GM19467 (cell line): ENCODE data around the gene SYNJ2BP.

Source experiments
- ATAC-seq: cut with Tn5 transposase; IDR thresholded peaks from one replicate; pipeline ENCODE4 v1.9.1; 2021; ENCODE audit warnings: mild to moderate bottlenecking, moderate library complexity; ENCODE audit not compliant: unreplicated experiment

SYNJ2BP gene

DNA sequence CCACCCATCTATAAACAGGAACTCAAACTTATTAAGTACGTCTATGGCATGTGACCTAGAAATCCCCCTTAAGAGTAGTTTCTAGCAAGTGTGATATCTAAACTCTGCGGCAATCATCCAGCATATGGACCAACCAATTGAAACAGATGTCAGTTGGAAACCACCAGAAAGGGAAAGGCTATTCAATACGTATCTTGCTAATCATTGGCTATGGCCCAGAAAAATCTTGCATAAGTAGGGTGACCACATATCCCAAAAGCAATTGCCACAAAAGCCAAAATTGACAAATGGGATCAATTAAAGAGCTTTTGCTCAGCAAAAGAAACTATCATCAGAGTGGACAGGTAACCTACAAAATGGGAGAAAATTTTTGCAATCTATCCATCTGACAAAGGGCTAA is 24.2 kb downstream of the SYNJ2BP start:
- ATAC-seq, result no peak

DNA sequence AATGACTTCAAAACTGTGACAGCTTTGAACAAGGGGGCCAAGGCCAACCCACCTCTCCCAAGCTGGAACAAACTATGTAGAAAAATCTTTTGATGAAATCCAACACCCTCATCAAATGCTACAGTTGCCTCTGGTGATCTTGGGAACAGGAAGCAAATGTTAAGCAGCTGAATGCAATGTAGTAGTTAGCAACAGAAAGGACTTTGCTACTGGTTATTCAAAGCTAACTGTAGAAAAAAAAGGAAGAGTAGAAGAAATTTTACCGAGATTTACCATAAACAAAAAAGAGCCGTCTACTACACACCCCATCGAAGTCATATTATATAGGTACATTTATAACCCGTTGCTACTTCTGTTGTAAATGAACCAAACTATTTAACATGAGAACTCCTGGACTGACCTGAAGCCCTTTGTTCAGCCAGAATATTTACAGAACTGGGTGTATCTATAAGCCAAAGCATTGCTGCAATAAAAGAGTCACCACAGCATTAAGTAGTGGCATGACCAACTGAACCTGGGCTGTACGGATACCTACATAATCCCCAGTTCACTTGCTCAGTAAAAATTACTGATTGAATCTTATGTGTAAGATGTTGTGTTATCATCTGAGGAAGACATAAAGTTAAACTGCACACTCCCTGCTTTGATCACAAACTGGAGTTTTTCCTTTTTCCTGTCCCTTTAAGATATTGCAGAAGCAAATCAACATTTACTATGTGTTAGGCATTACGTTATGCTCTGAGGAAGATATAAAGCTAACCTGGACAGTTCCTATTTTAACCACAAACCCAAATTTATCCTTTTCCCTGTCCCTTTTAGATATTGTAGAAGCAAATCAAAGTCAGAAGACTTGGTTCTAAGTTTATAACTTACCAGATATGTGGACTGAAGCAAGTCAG is 25.1 kb downstream of the SYNJ2BP start:
- no peak for ATAC-seq

DNA sequence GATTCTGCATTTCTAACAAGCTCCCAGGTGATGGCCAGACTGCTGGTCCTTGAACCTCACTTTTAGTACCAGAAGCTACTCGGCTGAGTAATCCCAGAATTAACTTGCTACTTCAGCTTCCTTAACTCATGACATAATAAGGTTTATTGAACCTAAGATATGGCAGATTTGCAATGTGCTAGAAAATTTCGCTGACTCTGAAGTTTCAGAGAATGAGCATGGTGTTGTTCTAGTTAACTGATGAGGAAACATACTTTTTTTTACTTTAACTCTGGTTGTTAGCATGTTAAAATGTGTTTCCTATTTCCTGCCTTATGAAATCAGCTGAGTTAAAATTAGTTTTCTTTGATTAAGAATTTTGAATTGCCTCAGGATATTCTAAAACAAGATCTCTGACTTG is 34.4 kb downstream of the SYNJ2BP start:
- no peak for ATAC-seq

DNA sequence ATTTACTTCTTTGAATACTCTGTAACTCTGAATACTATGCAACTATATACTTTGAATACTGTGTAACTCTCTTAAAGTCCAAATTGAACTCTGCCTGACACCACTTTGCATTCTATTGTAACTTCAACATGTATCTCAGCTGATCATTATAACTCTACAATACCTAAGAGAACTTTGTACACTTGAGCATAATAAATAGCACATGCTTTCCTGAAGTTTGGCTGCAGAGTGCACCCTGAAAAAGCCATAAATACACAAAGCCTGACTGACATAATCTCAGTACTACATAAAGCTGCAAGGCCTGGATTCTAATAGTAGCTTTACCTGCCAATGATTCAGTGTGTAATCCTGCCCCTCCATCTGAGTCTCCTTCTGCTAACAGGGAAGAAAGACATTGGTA is 36.1 kb downstream of the SYNJ2BP start:
- ATAC-seq, result no peak

DNA sequence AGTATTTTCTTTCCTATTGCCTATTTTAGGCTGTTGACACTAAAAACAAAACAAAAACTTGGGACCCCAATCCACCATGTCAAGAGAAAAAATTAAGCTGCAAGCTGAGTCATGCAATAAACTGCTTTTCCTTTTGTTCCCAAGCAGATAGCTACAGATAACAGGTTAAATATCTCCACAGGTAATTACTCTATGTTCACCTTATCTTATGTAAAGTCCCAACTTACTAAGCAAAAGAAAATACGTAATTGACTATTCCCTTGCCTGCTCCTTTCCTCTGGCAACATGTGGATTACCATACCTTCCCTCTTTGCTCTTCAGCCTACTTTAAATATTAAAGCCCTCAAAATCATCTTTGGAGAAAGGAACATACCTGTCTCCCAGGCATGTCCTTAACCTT is 38.2 kb downstream of the SYNJ2BP start:
- no peak for ATAC-seq
